Endometrial microvascular endothelial cells (primary cell): Measurements from ENCODE around the gene MMD. TPM values are rescaled to one million over a fixed set of nuclear protein-coding genes. Genes with fewer than 3 reads are reported as not detected.
"Not testable (repeated sequence)": the region's sequence is repeated elsewhere in the genome, so short reads cannot be mapped to it uniquely, and the experiment has no call there.

ENCODE experiments used
- in situ Hi-C: cut with HindIII; loops from 2 replicates; pipeline ENCODE4 v1.10.0; 2017; ENCODE audit warnings: low sequenced_read_pairs, low pct_unique_long_range_greater_than_20kb; ENCODE audit errors: inconsistent ontology term
- total RNA-seq: library from RNA; depleted of rRNA; stranded (reverse); fragments of >200 nt; gene quantifications from one replicate; pipeline ENCODE4 v1.2.3, GENCODE V29; 2015; ENCODE audit errors: inconsistent ontology term

MMD gene
- total RNA-seq, 1 donor from 2014 or later: 16.4 TPM

- in situ Hi-C loops: no loop called here
These were observed 5.4 kb upstream of the MMD start for GRCh38 chr17:55426851-55427586.

- in situ Hi-C loops: no loop called here
These were observed 3.4 kb upstream of the MMD start for GRCh38 chr17:55424893-55425540.

GRCh38 chr17:55423535-55423934 lies 1.9 kb upstream of the MMD start:
- in situ Hi-C loops: no loop called here

- in situ Hi-C loops: not testable (repeated sequence)
These were observed 1.2 kb upstream of the MMD start for GRCh38 chr17:55422828-55423164.

- in situ Hi-C loops: no loop called here
These were observed 858 bp downstream of the MMD start for GRCh38 chr17:55420776-55421178.

- in situ Hi-C loops: no loop called here
These were observed 1.4 kb downstream of the MMD start for GRCh38 chr17:55420067-55420775.

- in situ Hi-C loops: no loop called here
These were observed 3.0 kb downstream of the MMD start for GRCh38 chr17:55418369-55419268.

- in situ Hi-C loops: no loop called here
These were observed 4.0 kb downstream of the MMD start for GRCh38 chr17:55417411-55418268.

GRCh38 chr17:55416470-55417052 lies 5.1 kb downstream of the MMD start:
- in situ Hi-C loops: no loop called here

GRCh38 chr17:55416000-55416399 lies 5.6 kb downstream of the MMD start:
- in situ Hi-C loops: no loop called here

- in situ Hi-C loops: no loop called here
These were observed 6.7 kb downstream of the MMD start for GRCh38 chr17:55414983-55415382.

GRCh38 chr17:55413825-55414489 lies 7.7 kb downstream of the MMD start:
- in situ Hi-C loops: no loop called here

- in situ Hi-C loops: no loop called here
These were observed 10.2 kb downstream of the MMD start for GRCh38 chr17:55411463-55411855.

GRCh38 chr17:55410722-55411462 lies 10.7 kb downstream of the MMD start:
- in situ Hi-C loops: no loop called here

- in situ Hi-C loops: no loop called here
These were observed 12.4 kb downstream of the MMD start for GRCh38 chr17:55409030-55409800.
